Ectodermal cell (in vitro differentiated cells): ENCODE measurements around the gene KIFAP3.
"Not testable (repeated sequence)": the region's sequence is repeated elsewhere in the genome, so short reads cannot be mapped to it uniquely, and the experiment has no call there.

Experiments used
- H3K27ac ChIP-seq: 2 replicates; pipeline ENCODE4 v1.7.0; 2013; ENCODE audit warnings: mild to moderate bottlenecking, low read depth, low read length; ENCODE audit not compliant: insufficient read depth, poor library complexity, severe bottlenecking
- H3K27me3 ChIP-seq: 2 replicates; pipeline ENCODE4 v1.7.0; 2013; ENCODE audit warnings: mild to moderate bottlenecking, low read length; ENCODE audit not compliant: insufficient read depth, control insufficient read depth, poor library complexity, severe bottlenecking
- H3K36me3 ChIP-seq: one replicate; pipeline ENCODE4 v1.7.0; 2013; ENCODE audit warnings: low read length; ENCODE audit not compliant: control insufficient read depth, insufficient read depth
- H3K4me1 ChIP-seq: one replicate; pipeline ENCODE4 v1.7.0; 2013; ENCODE audit warnings: low read length; ENCODE audit not compliant: control insufficient read depth, insufficient read depth
- H3K4me3 ChIP-seq: 2 replicates; pipeline ENCODE4 v1.7.0; 2013; ENCODE audit warnings: low read depth, low read length, control low read depth; ENCODE audit not compliant: insufficient read depth
- H3K9me3 ChIP-seq: 2 replicates; pipeline ENCODE4 v1.7.0; 2013; ENCODE audit warnings: mild to moderate bottlenecking, low read length, moderate library complexity; ENCODE audit not compliant: control insufficient read depth
- WGBS, 2 experiments: methylation state at CpG; one replicate each; pipeline ENCODE4 v1.1.7; 2013; ENCODE audit warnings: missing lambda C conversion rate in 2 of 2; 5-methylcytosine and 5-hydroxymethylcytosine counted together

KIFAP3 gene

DNA sequence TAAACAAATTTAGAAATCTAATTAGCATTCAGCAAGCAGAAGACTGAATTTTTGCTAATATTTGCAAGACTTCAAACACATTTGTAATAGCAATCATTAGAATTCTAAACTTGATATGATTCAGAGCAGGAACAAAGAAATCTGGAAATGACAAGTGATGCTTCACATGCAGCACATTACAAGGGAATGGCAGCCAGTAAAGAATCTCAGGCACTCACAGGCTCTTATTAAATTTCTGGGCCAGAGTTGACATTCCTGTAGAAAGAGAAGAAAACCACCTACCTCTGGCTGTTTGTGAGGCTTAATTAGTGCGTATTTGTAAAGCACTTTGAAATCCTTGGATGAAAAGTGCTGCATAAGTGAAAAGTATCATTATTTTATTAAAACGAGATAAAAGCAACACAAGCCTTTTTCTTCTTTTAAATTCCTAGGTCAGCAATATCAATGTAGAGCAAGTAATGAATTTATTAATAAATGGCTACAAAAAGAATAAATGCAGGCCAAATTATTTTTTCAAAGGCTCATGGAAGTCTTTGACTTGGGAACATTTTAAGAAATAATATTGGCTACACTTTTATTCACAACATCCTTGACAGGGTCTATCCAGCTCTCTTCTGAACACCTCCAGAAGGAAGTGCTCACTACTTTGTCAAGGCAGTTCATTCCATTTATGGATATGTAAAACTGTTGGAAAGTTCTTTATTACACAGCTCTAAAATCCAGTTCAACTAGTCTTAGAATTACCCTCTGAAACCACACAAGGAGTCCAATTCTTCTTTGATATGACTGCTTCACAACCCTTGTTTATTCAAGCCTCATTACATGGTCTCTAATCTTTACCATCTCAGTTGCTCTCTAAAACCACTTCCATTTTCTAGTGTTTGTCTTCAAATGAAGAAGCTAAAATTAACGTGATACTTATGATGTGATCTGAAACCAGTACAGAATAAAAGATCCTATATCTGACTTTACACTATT lies 148.7 kb downstream of the KIFAP3 start:
- no peak overlapping the region for H3K4me3 ChIP-seq
- H3K27ac ChIP-seq: no peak overlapping the region
- no peaks in the 10 kb centered on the region for H3K27me3 ChIP-seq
- 91 to 100% methylated on average over 1 of the region's 3 CpGs for WGBS, 2 experiments
- no peaks in the 10 kb centered on the region for H3K9me3 ChIP-seq
- no peaks in the 10 kb centered on the region for H3K4me1 ChIP-seq
- H3K36me3 ChIP-seq: no peaks in the 10 kb centered on the region

DNA sequence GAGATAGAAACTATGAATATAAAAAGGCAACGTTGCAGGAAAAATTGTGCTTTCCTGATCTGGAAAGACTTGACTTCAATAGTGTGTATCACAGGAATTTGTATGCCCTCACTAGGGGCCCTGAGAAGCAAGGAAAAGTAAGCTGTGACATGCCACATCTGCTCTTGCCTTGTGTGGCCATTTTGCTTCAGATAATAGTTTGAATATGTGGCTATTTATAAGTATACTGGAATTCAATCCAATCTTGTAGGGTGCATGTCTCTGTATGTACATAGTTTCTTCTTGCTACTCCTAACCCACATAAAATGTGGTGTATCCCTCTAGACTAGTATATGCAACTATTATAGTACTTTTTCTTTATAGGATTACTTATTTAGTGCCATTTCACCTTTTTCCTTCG lies 149.7 kb downstream of the KIFAP3 start:
- Histone ChIP-seq H3K4me1 (no peaks in the 10 kb centered on the region), H3K27ac (no peak overlapping the region), H3K4me3 (no peak overlapping the region), H3K36me3 (no peaks in the 10 kb centered on the region), H3K27me3 (no peaks in the 10 kb centered on the region), H3K9me3 (no peaks in the 10 kb centered on the region)
- 84 to 91% methylated on average over 1 of the region's 2 CpGs for WGBS, 2 experiments

DNA sequence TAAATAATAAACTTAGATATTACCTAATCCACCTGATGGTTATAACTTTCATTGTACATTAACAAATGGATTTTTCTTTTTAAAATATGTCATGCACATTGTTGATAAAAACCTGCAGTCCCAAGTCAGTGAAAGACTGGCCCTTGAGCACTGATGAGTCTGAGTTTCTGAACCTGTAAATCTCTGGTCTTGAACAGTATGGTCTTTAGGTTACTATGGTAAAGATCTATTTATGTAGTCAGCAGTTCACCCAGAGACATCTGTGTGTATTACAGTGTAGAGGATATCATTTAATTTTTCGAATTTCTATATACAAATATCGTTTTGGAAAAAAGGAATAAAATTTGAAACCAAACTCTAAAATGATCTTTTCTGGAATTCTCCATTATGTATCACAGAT lies 150.4 kb downstream of the KIFAP3 start:
- H3K36me3 ChIP-seq: no peaks in the 10 kb centered on the region
- H3K27me3 ChIP-seq: no peaks in the 10 kb centered on the region
- H3K9me3 ChIP-seq: no peaks in the 10 kb centered on the region
- no peak overlapping the region for H3K4me3 ChIP-seq
- WGBS, 2 experiments: 100% methylated on average over 2 of the region's 2 CpGs; no CpG with 5 or more reads in 1 of the 2 experiments
- H3K4me1 ChIP-seq: no peaks in the 10 kb centered on the region
- no peak overlapping the region for H3K27ac ChIP-seq

DNA sequence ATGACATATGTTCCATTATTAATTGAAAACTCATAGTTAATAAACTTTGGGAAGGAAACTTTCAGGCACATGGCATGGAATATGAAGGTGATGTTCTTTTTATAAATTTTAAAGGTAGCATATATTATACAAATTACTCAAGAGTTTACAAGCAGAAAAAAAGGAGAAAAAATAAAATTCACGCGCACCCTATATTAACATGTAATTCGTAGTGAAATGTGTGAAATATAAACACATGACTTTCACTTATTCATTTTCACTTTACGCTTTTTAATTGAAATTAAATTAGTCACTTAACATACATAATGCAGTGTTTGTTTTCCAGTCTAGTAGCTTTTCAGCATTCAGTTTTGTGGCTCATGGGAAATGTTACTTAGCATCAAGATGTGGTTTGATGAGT lies 153.4 kb downstream of the KIFAP3 start:
- Histone ChIP-seq H3K9me3 (no peaks in the 10 kb centered on the region), H3K27me3 (no peaks in the 10 kb centered on the region), H3K4me3 (no peak overlapping the region), H3K4me1 (no peaks in the 10 kb centered on the region), H3K36me3 (no peaks in the 10 kb centered on the region), H3K27ac (no peak overlapping the region)
- 100% methylated on average over 1 of the region's 4 CpGs; no CpG with 5 or more reads in 1 of the 2 experiments for WGBS, 2 experiments

DNA sequence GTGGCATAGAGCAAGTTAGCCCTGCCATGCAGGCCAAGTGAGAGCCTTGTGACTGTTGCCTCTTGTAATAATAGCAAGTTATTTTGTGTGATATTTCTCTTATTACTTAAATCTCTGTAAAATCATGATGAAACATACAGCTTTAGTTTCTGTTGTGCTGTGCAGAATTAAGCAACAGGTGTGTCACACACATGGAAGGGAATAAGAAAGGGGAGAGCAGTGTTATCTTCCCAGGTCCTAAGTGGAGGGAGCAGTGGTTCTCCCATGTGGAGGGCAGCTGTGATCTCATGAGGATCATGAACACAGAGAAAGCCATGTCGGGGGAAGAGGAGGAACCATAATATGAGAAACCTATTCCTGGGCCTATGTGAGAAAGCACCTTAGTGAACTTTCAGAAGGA lies 155.6 kb downstream of the KIFAP3 start:
- Histone ChIP-seq H3K4me3 (no peak overlapping the region), H3K9me3 (no peaks in the 10 kb centered on the region)
- WGBS, 2 experiments: 88 to 100% methylated on average over 1 of the region's 1 CpG

DNA sequence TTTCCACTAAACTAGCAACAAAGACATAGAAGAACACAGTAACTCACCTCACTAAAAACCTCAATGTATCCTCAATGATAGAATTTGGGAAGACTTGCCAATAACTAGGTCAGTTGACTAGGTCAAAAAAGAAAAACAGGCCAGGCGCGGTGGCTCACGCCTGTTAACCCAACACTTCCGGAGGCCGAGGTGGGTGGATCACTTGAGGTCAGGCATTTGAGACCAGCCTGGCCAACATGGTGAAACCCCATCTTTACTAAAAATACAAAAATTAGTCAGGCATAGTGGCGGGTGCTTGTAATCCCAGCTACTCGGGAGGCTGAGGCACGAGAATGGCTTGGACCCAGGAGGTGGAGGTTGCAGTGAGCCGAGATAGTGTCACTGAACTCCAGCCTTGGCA lies 156.3 kb downstream of the KIFAP3 start:
- 87 to 92% methylated on average over 9 of the region's 9 CpGs for WGBS, 2 experiments
- not testable (repeated sequence) for H3K9me3 ChIP-seq, H3K4me3 ChIP-seq

More for the DNA sequence above, 155.6 kb downstream of the KIFAP3 start:
- Histone ChIP-seq H3K36me3 (no peaks in the 10 kb centered on the region), H3K4me1 (no peaks in the 10 kb centered on the region), H3K27me3 (no peaks in the 10 kb centered on the region), H3K27ac (no peak overlapping the region)

DNA sequence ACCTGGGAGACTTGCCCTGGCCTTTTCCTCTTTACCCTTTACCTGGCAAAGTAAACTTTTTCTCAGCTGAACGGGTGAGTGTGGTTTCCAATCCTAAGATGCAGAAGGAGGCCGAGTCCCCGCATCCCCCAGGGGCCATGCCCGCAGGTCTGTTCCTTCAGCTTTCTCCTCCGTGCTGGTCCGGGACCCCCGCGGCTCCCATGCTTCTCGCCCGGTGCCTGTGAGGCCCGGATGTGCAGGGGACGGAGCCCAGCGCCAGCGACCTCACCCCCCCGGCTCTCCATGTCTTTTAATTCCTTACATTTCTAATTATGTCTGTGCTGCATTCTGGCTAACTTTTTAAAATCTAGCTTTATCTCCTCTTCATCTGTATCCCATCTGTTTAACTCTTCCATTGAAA lies 159.3 kb downstream of the KIFAP3 start:
- Histone ChIP-seq H3K27me3 (no peaks in the 10 kb centered on the region), H3K27ac (no peak overlapping the region), H3K4me3 (no peak overlapping the region), H3K4me1 (no peaks in the 10 kb centered on the region), H3K9me3 (no peaks in the 10 kb centered on the region), H3K36me3 (no peaks in the 10 kb centered on the region)
- WGBS, 2 experiments: 86 to 87% methylated on average over 15 of the region's 15 CpGs

More for the DNA sequence above, 156.3 kb downstream of the KIFAP3 start:
- not testable (repeated sequence) for H3K36me3 ChIP-seq, H3K27me3 ChIP-seq, H3K4me1 ChIP-seq, H3K27ac ChIP-seq

DNA sequence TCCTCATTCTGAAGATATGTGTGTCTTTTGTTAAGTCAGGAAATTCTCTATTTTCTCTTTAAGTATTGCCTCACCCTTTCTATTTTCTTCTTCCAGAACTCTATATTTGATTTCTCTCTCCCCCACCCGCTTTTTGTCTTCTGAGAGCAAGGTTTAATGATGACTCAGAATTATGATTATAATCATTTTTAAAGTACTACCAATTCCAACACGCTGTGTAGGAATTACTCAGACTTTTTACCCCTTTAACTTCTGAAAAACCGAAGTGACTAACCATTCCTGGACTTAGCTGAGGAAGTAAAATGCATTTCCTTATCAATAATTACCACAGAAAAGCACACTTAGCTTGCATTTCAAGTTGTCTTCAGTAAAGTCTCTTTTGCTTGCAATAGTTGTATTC lies 160.0 kb downstream of the KIFAP3 start:
- Histone ChIP-seq H3K27me3 (no peaks in the 10 kb centered on the region), H3K36me3 (no peaks in the 10 kb centered on the region), H3K4me1 (no peaks in the 10 kb centered on the region), H3K27ac (no peak overlapping the region), H3K4me3 (no peak overlapping the region), H3K9me3 (no peaks in the 10 kb centered on the region)
- 86% methylated on average over 2 of the region's 3 CpGs for WGBS, 2 experiments

DNA sequence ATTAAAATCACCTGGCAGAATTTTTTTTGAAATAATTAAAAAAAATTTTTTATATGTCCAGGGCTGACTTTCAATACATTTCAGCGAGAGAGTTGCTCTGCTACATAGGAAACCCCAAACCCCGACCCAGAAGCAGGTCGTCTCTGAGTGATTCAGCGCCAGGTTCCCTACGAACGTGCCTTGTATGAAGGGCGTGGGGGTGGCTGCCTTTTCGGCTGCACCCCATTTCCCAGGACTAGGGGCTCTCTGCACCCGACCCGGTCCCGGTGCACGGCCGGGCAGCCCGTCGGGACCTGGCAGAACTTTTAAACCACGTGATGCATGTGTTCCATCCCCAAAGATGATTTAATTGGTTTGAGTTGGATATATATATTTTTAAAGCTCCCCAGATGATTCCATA lies 165.0 kb downstream of the KIFAP3 start:
- Histone ChIP-seq H3K27ac (no peak overlapping the region), H3K36me3 (no peaks in the 10 kb centered on the region), H3K9me3 (no peaks in the 10 kb centered on the region), H3K4me1 (no peaks in the 10 kb centered on the region), H3K4me3 (no peak overlapping the region), H3K27me3 (no peaks in the 10 kb centered on the region)
- WGBS, 2 experiments: 95 to 96% methylated on average over 16 of the region's 16 CpGs

DNA sequence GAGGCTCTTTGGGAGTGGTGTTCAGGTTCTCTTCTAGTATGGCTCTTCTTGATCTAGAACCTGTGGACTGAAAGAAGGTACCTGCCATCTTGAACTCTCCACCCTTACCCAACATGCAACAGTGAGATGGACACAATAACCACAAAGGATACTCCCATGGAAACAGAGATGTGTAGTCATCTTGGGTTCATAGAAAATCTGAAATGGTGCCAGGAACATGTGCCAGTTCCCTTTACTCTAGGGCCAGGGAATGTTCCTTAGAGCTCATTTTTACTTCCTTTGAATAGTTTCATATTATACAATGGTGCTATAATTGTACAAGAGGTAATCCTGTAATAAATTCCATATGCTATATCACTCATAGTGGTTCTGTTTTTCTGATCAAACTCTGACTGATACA lies 167.6 kb downstream of the KIFAP3 start:
- Histone ChIP-seq H3K27me3 (no peaks in the 10 kb centered on the region), H3K9me3 (no peaks in the 10 kb centered on the region), H3K4me1 (no peaks in the 10 kb centered on the region), H3K36me3 (no peaks in the 10 kb centered on the region), H3K4me3 (no peak overlapping the region), H3K27ac (no peak overlapping the region)
